GM23338 (cell line): ENCODE results near the gene LTBP3. TPM values are rescaled to one million over a fixed set of nuclear protein-coding genes. Genes with fewer than 3 reads are reported as not detected.

ENCODE experiments used
- ATAC-seq: fragments of 200-7000 bp; cut with Tn5 transposase; 3 replicates; pipeline ENCODE4 v1.9.1; 2020
- DNase-seq: peaks from one replicate; pipeline ENCODE4 v3.0.0-alpha.2; 2015; ENCODE audit warnings: low spot score
- H2AFZ ChIP-seq: fragments of 200-600 bp; sonication (generic); 2 replicates; pipeline ENCODE4 v1.8.0; 2016; ENCODE audit warnings: antibody characterized with exemption, mild to moderate bottlenecking, moderate library complexity
- H3F3A ChIP-seq: fragments of 200-600 bp; sonication (generic); replicated peaks from 2 replicates; pipeline ENCODE4 v1.8.0; 2017; ENCODE audit warnings: antibody characterized with exemption, mixed run types, low read depth
- H3K27ac ChIP-seq: fragments of 200-600 bp; sonication (generic); 2 replicates; pipeline ENCODE4 v1.6.1; 2016; ENCODE audit warnings: low read depth
- H3K27me3 ChIP-seq: fragments of 200-600 bp; sonication (generic); 2 replicates; pipeline ENCODE4 v1.8.0; 2016; ENCODE audit warnings: mild to moderate bottlenecking, mixed run types, moderate library complexity; ENCODE audit not compliant: insufficient read depth
- H3K36me3 ChIP-seq: fragments of 200-600 bp; sonication (generic); 2 replicates; pipeline ENCODE4 v1.8.0; 2016; ENCODE audit warnings: mild to moderate bottlenecking; ENCODE audit not compliant: insufficient read depth
- H3K4me1 ChIP-seq: fragments of 200-600 bp; sonication (generic); 2 replicates; pipeline ENCODE4 v1.8.0; 2016; ENCODE audit warnings: mild to moderate bottlenecking, moderate library complexity; ENCODE audit not compliant: insufficient read depth
- H3K4me2 ChIP-seq: fragments of 200-600 bp; sonication (generic); 2 replicates; pipeline ENCODE4 v1.7.1; 2017; ENCODE audit warnings: mixed run types
- H3K4me3 ChIP-seq: fragments of 200-600 bp; sonication (generic); 2 replicates; pipeline ENCODE4 v1.6.1; 2016; ENCODE audit warnings: mixed run types
- H3K79me2 ChIP-seq: fragments of 200-600 bp; sonication (generic); replicated peaks from 2 replicates; pipeline ENCODE4 v1.8.0; 2017; ENCODE audit warnings: mild to moderate bottlenecking; ENCODE audit not compliant: insufficient read depth
- H3K9me2 ChIP-seq: fragments of 200-600 bp; sonication (generic); 2 replicates; pipeline ENCODE4 v1.8.0; 2017; ENCODE audit not compliant: insufficient read depth
- H4K20me1 ChIP-seq: fragments of 200-600 bp; sonication (generic); replicated peaks from 2 replicates; pipeline ENCODE4 v1.8.0; 2017; ENCODE audit warnings: mild to moderate bottlenecking; ENCODE audit not compliant: insufficient read depth
- H3K27ac Mint-ChIP-seq: 2 replicates; pipeline ENCODE4 v1.8.0; 2020; ENCODE audit warnings: inconsistent platforms, mild to moderate bottlenecking, moderate library complexity, mixed read lengths
- H3K27me3 Mint-ChIP-seq: 3 replicates; pipeline ENCODE4 v1.8.0; 2022; ENCODE audit warnings: low read depth, mild to moderate bottlenecking, moderate library complexity, mixed read lengths, inconsistent platforms; ENCODE audit not compliant: insufficient read depth, poor library complexity
- H3K36me3 Mint-ChIP-seq: 3 replicates; pipeline ENCODE4 v1.8.0; 2021; ENCODE audit warnings: low read depth, mild to moderate bottlenecking, inconsistent platforms, moderate library complexity, mixed read lengths
- H3K4me1 Mint-ChIP-seq: 3 replicates; pipeline ENCODE4 v1.8.0; 2020; ENCODE audit warnings: mild to moderate bottlenecking, inconsistent platforms, mixed read lengths
- H3K4me3 Mint-ChIP-seq: 3 replicates; pipeline ENCODE4 v1.8.0; 2021; ENCODE audit warnings: moderate library complexity, mild to moderate bottlenecking, inconsistent platforms, mixed read lengths
- H3K9me3 Mint-ChIP-seq: 3 replicates; pipeline ENCODE4 v1.8.0; 2020; ENCODE audit warnings: moderate library complexity, mild to moderate bottlenecking, inconsistent platforms, mixed read lengths
- JUNB ChIP-seq: IDR thresholded peaks from one replicate; pipeline ENCODE4 v1.6.1; 2016; ENCODE audit warnings: antibody characterized with exemption; ENCODE audit not compliant: unreplicated experiment
- POLR2AphosphoS5 ChIP-seq: IDR thresholded peaks from 2 replicates; pipeline ENCODE4 v1.6.1; 2016; ENCODE audit warnings: antibody characterized with exemption, low read depth
- STAT1 ChIP-seq: IDR thresholded peaks from one replicate; pipeline ENCODE4 v1.6.1; 2016; ENCODE audit warnings: antibody characterized with exemption; ENCODE audit not compliant: unreplicated experiment
- ZNF462 ChIP-seq: fragments of 250-450 bp; sonication (Bioruptor Pico); IDR thresholded peaks from 2 replicates; pipeline ENCODE4 v1.5.0; 2020; ENCODE audit warnings: mild to moderate bottlenecking, moderate library complexity
- polyA plus RNA-seq: library from polyadenylated mRNA; unstranded; fragments of >200 nt; fragmentation: Nextera tagmentation; extraction: Ambion mirVana; gene quantifications from 2 replicates; pipeline ENCODE4 v1.2.1, GENCODE V29; 2016
- total RNA-seq: library from RNA; depleted of rRNA; stranded (reverse); fragments of >200 nt; shearing (Covaris generic); gene quantifications from 2 replicates; pipeline ENCODE4 v1.2.3, GENCODE V29; 2014

The LTBP3 gene
- total and polyA plus RNA-seq, 2 experiments from 2014 or later: 9.5 to 29.2 TPM

- TF ChIP-seq ZNF462 (CRISPR knock-in tag) (no peak), POLR2AphosphoS5 (no peak), STAT1 (no peak)
Observed at GRCh38 chr11:65502274-65502554, 55.9 kb downstream of the LTBP3 start (continued).

GRCh38 chr11:65501472-65502273, 56.5 kb downstream of the LTBP3 start:
- no peak for DNase-seq
- peaks cover 57% of the 10 kb centered on the region for H3K36me3 ChIP-seq

More at GRCh38 chr11:65501472-65502273, 56.5 kb downstream of the LTBP3 start:
- TF ChIP-seq ZNF462 (CRISPR knock-in tag) (no peak), JUNB (no peak)
- Histone ChIP-seq H4K20me1 (peaks cover 61% of the 10 kb centered on the region), H2AFZ (no peak overlapping the region), H3K9me2 (no peaks in the 10 kb centered on the region), H3K27ac (peak overlapping the region; percentile 100), H3K4me2 (peak overlapping the region; percentile 84), H3F3A (peaks cover 77% of the 10 kb centered on the region), H3K27me3 (no peaks in the 10 kb centered on the region), H3K4me3 (peak overlapping the region; percentile 65), H3K79me2 (peaks cover 84% of the 10 kb centered on the region), H3K4me1 (peaks cover 30% of the 10 kb centered on the region)
- Mint-ChIP-seq H3K27me3 (peaks cover 41% of the 10 kb centered on the region), H3K36me3 (no peaks in the 10 kb centered on the region; the same call in 2 of the 3 replicates), H3K4me1 (peaks cover 34% of the 10 kb centered on the region), H3K27ac (peak overlapping the region; percentile 77), H3K9me3 (peaks cover 8% of the 10 kb centered on the region; the same call in 2 of the 3 replicates), H3K4me3 (no peak overlapping the region)
- ATAC-seq: no peak
